ENCODE data around the gene PPP2R5C. TPM values are rescaled to one million over a fixed set of nuclear protein-coding genes. Genes with fewer than 3 reads are reported as not detected.

PPP2R5C gene
- total and polyA plus RNA-seq, 2 donors, result 144 to 175 TPM

GRCh38 chr14:101858791-101859537 is 97.5 kb downstream of the PPP2R5C start:
- peaks cover 33 to 58% of the 10 kb centered on the region in 2 donors for H3K36me3 ChIP-seq (ENCODE audit: control insufficient read depth in 2 of 2, insufficient read depth in 2 of 2, low read length in 1 of 2)
- DNase-seq (ENCODE audit: low read depth in 6 of 9, low spot score in 9 of 9), result no peak
- H3K27me3 ChIP-seq (ENCODE audit: control insufficient read depth in 2 of 2, insufficient read depth in 1 of 2, low read length in 1 of 2), result no peaks in the 10 kb centered on the region
- H3K4me3 ChIP-seq (ENCODE audit: low read length in 2 of 2), result no peak overlapping the region
- no peaks in the 10 kb centered on the region for H3K9me3 ChIP-seq (ENCODE audit: control insufficient read depth in 2 of 2, insufficient read depth in 1 of 2, low read length in 1 of 2)
- 96% methylated on average over 17 of the region's 17 CpGs for WGBS
- H3K4me1 ChIP-seq (ENCODE audit: control insufficient read depth in 2 of 2, insufficient read depth in 2 of 2, low read length in 2 of 2), result peaks cover 6 to 7% of the 10 kb centered on the region in 2 donors
- H3K27ac ChIP-seq (ENCODE audit: low read depth in 1 of 2, low read length in 1 of 2), result no peak overlapping the region

GRCh38 chr14:101859538-101859902 is 98.0 kb downstream of the PPP2R5C start:
- no peak overlapping the region for H3K4me3 ChIP-seq (ENCODE audit: low read length in 2 of 2)
- H3K9me3 ChIP-seq (ENCODE audit: control insufficient read depth in 2 of 2, insufficient read depth in 1 of 2, low read length in 1 of 2), result no peaks in the 10 kb centered on the region
- H3K36me3 ChIP-seq (ENCODE audit: control insufficient read depth in 2 of 2, insufficient read depth in 2 of 2, low read length in 1 of 2), result peaks cover 38 to 64% of the 10 kb centered on the region in 2 donors
- H3K27me3 ChIP-seq (ENCODE audit: control insufficient read depth in 2 of 2, insufficient read depth in 1 of 2, low read length in 1 of 2), result no peaks in the 10 kb centered on the region
- 98% methylated on average over 2 of the region's 2 CpGs for WGBS
- H3K27ac ChIP-seq (ENCODE audit: low read depth in 1 of 2, low read length in 1 of 2), result no peak overlapping the region
- H3K4me1 ChIP-seq (ENCODE audit: control insufficient read depth in 2 of 2, insufficient read depth in 2 of 2, low read length in 2 of 2), result peaks cover 1 to 2% of the 10 kb centered on the region in 2 donors
- no peak for DNase-seq (ENCODE audit: low read depth in 6 of 9, low spot score in 9 of 9)

GRCh38 chr14:101859958-101860357 is 98.4 kb downstream of the PPP2R5C start:
- H3K9me3 ChIP-seq (ENCODE audit: control insufficient read depth in 2 of 2, insufficient read depth in 1 of 2, low read length in 1 of 2), result no peaks in the 10 kb centered on the region
- no peaks in the 10 kb centered on the region for H3K27me3 ChIP-seq (ENCODE audit: control insufficient read depth in 2 of 2, insufficient read depth in 1 of 2, low read length in 1 of 2)
- H3K36me3 ChIP-seq (ENCODE audit: control insufficient read depth in 2 of 2, insufficient read depth in 2 of 2, low read length in 1 of 2), result peaks cover 43 to 68% of the 10 kb centered on the region in 2 donors
- 98% methylated on average over 1 of the region's 1 CpG for WGBS
- no peak overlapping the region for H3K27ac ChIP-seq (ENCODE audit: low read depth in 1 of 2, low read length in 1 of 2)
- no peaks in the 10 kb centered on the region for H3K4me1 ChIP-seq (ENCODE audit: control insufficient read depth in 2 of 2, insufficient read depth in 2 of 2, low read length in 2 of 2)
- H3K4me3 ChIP-seq (ENCODE audit: low read length in 2 of 2), result no peak overlapping the region
- DNase-seq (ENCODE audit: low read depth in 6 of 9, low spot score in 9 of 9), result no peak

GRCh38 chr14:101861464-101861863 is 100.0 kb downstream of the PPP2R5C start:
- 88% methylated on average over 6 of the region's 6 CpGs for WGBS
- Histone ChIP-seq H3K27ac (ENCODE audit: low read depth in 1 of 2, low read length in 1 of 2) (no peak overlapping the region), H3K9me3 (ENCODE audit: control insufficient read depth in 2 of 2, insufficient read depth in 1 of 2, low read length in 1 of 2) (no peaks in the 10 kb centered on the region), H3K4me3 (ENCODE audit: low read length in 2 of 2) (no peak overlapping the region), H3K27me3 (ENCODE audit: control insufficient read depth in 2 of 2, insufficient read depth in 1 of 2, low read length in 1 of 2) (no peaks in the 10 kb centered on the region), H3K36me3 (ENCODE audit: control insufficient read depth in 2 of 2, insufficient read depth in 2 of 2, low read length in 1 of 2) (peaks cover 47 to 63% of the 10 kb centered on the region in 2 donors), H3K4me1 (ENCODE audit: control insufficient read depth in 2 of 2, insufficient read depth in 2 of 2, low read length in 2 of 2) (no peaks in the 10 kb centered on the region)
- DNase-seq (ENCODE audit: low read depth in 6 of 9, low spot score in 9 of 9), result no peak

GRCh38 chr14:101862177-101862576 is 100.7 kb downstream of the PPP2R5C start:
- WGBS, result 98% methylated on average over 4 of the region's 4 CpGs
- H3K9me3 ChIP-seq (ENCODE audit: control insufficient read depth in 2 of 2, insufficient read depth in 1 of 2, low read length in 1 of 2), result no peaks in the 10 kb centered on the region
- H3K4me1 ChIP-seq (ENCODE audit: control insufficient read depth in 2 of 2, insufficient read depth in 2 of 2, low read length in 2 of 2), result no peaks in the 10 kb centered on the region
- no peak overlapping the region for H3K4me3 ChIP-seq (ENCODE audit: low read length in 2 of 2)
- no peak for DNase-seq (ENCODE audit: low read depth in 6 of 9, low spot score in 9 of 9)
- H3K36me3 ChIP-seq (ENCODE audit: control insufficient read depth in 2 of 2, insufficient read depth in 2 of 2, low read length in 1 of 2), result peaks cover 48 to 56% of the 10 kb centered on the region in 2 donors
- H3K27me3 ChIP-seq (ENCODE audit: control insufficient read depth in 2 of 2, insufficient read depth in 1 of 2, low read length in 1 of 2), result no peaks in the 10 kb centered on the region
- H3K27ac ChIP-seq (ENCODE audit: low read depth in 1 of 2, low read length in 1 of 2), result no peak overlapping the region

- no peak overlapping the region for H3K27ac ChIP-seq (ENCODE audit: low read depth in 1 of 2, low read length in 1 of 2)
- H3K27me3 ChIP-seq (ENCODE audit: control insufficient read depth in 2 of 2, insufficient read depth in 1 of 2, low read length in 1 of 2), result no peaks in the 10 kb centered on the region
- 99% methylated on average over 4 of the region's 4 CpGs for WGBS
- H3K4me1 ChIP-seq (ENCODE audit: control insufficient read depth in 2 of 2, insufficient read depth in 2 of 2, low read length in 2 of 2), result no peaks in the 10 kb centered on the region
- H3K4me3 ChIP-seq (ENCODE audit: low read length in 2 of 2), result no peak overlapping the region
- peaks cover 46 to 51% of the 10 kb centered on the region in 2 donors for H3K36me3 ChIP-seq (ENCODE audit: control insufficient read depth in 2 of 2, insufficient read depth in 2 of 2, low read length in 1 of 2)
- DNase-seq (ENCODE audit: low read depth in 6 of 9, low spot score in 9 of 9), result no peak
- no peaks in the 10 kb centered on the region for H3K9me3 ChIP-seq (ENCODE audit: control insufficient read depth in 2 of 2, insufficient read depth in 1 of 2, low read length in 1 of 2)
Measured at GRCh38 chr14:101862711-101863110, 101.2 kb downstream of the PPP2R5C start.

GRCh38 chr14:101865288-101865687 is 103.8 kb downstream of the PPP2R5C start:
- Histone ChIP-seq H3K27me3 (ENCODE audit: control insufficient read depth in 2 of 2, insufficient read depth in 1 of 2, low read length in 1 of 2) (no peaks in the 10 kb centered on the region), H3K27ac (ENCODE audit: low read depth in 1 of 2, low read length in 1 of 2) (no peak overlapping the region), H3K9me3 (ENCODE audit: control insufficient read depth in 2 of 2, insufficient read depth in 1 of 2, low read length in 1 of 2) (no peaks in the 10 kb centered on the region), H3K36me3 (ENCODE audit: control insufficient read depth in 2 of 2, insufficient read depth in 2 of 2, low read length in 1 of 2) (peaks cover 32 to 33% of the 10 kb centered on the region in 2 donors), H3K4me1 (ENCODE audit: control insufficient read depth in 2 of 2, insufficient read depth in 2 of 2, low read length in 2 of 2) (no peaks in the 10 kb centered on the region), H3K4me3 (ENCODE audit: low read length in 2 of 2) (no peak overlapping the region)
- no peak for DNase-seq (ENCODE audit: low read depth in 6 of 9, low spot score in 9 of 9)
- 98% methylated on average over 9 of the region's 9 CpGs for WGBS

GRCh38 chr14:101867854-101868253 is 106.3 kb downstream of the PPP2R5C start:
- no peaks in the 10 kb centered on the region for H3K4me1 ChIP-seq (ENCODE audit: control insufficient read depth in 2 of 2, insufficient read depth in 2 of 2, low read length in 2 of 2)
- no peaks in the 10 kb centered on the region for H3K27me3 ChIP-seq (ENCODE audit: control insufficient read depth in 2 of 2, insufficient read depth in 1 of 2, low read length in 1 of 2)
- 96% methylated on average over 4 of the region's 4 CpGs for WGBS
- H3K4me3 ChIP-seq (ENCODE audit: low read length in 2 of 2), result no peak overlapping the region
- DNase-seq (ENCODE audit: low read depth in 6 of 9, low spot score in 9 of 9), result no peak
- peaks cover 18 to 25% of the 10 kb centered on the region in 2 donors for H3K36me3 ChIP-seq (ENCODE audit: control insufficient read depth in 2 of 2, insufficient read depth in 2 of 2, low read length in 1 of 2)
- no peak overlapping the region for H3K27ac ChIP-seq (ENCODE audit: low read depth in 1 of 2, low read length in 1 of 2)
- no peaks in the 10 kb centered on the region for H3K9me3 ChIP-seq (ENCODE audit: control insufficient read depth in 2 of 2, insufficient read depth in 1 of 2, low read length in 1 of 2)

GRCh38 chr14:101869217-101869616 is 107.7 kb downstream of the PPP2R5C start:
- Histone ChIP-seq H3K36me3 (ENCODE audit: control insufficient read depth in 2 of 2, insufficient read depth in 2 of 2, low read length in 1 of 2) (peaks cover 8 to 18% of the 10 kb centered on the region in 2 donors), H3K9me3 (ENCODE audit: control insufficient read depth in 2 of 2, insufficient read depth in 1 of 2, low read length in 1 of 2) (no peaks in the 10 kb centered on the region), H3K4me1 (ENCODE audit: control insufficient read depth in 2 of 2, insufficient read depth in 2 of 2, low read length in 2 of 2) (no peaks in the 10 kb centered on the region), H3K27me3 (ENCODE audit: control insufficient read depth in 2 of 2, insufficient read depth in 1 of 2, low read length in 1 of 2) (no peaks in the 10 kb centered on the region), H3K27ac (ENCODE audit: low read depth in 1 of 2, low read length in 1 of 2) (no peak overlapping the region), H3K4me3 (ENCODE audit: low read length in 2 of 2) (no peak overlapping the region)
- 97% methylated on average over 8 of the region's 8 CpGs for WGBS
- DNase-seq (ENCODE audit: low read depth in 6 of 9, low spot score in 9 of 9), result no peak
